Endothelial cell of umbilical vein (primary cell): Measurements from ENCODE around the gene TFAP2B. TPM values are rescaled to one million over a fixed set of nuclear protein-coding genes. Genes with fewer than 3 reads are reported as not detected.

Experiments used
- BruUV-seq: library from RNA; stranded (reverse); fragments of 400-500 nt; replicated peaks from 2 replicates; lab custom pipeline; 2021; lab: Mats Ljungman, UMichigan
- CTCF ChIA-PET: fragments of 300-600, 350-600 bp; sonication (Branson Sonifier 250); formaldehyde crosslinking; loops from one replicate; lab custom pipeline; 2021; ENCODE audit warnings: antibody characterized with exemption, inconsistent platforms; lab: Charles Lee
- POLR2A ChIA-PET: fragments of 300-600, 350-600 bp; sonication (Branson Sonifier 250); formaldehyde crosslinking; loops from one replicate; lab custom pipeline; 2021; ENCODE audit warnings: antibody characterized with exemption, inconsistent platforms; lab: Charles Lee
- DNase-seq: peaks from one replicate; pipeline ENCODE4 v3.0.0-alpha.2; 2011; ENCODE audit warnings: low read depth, low spot score
- FAIRE-seq: peaks from 2 replicates; lab custom pipeline; 2011; peaks lifted over from hg19 to GRCh38; lab: Jason Lieb, UNC
- H2AFZ ChIP-seq: 2 replicates; pipeline ENCODE4 v1.6.0; 2012; ENCODE audit warnings: low read depth, low read length, control low read depth, inconsistent platforms
- H3K27ac ChIP-seq: 2 replicates; pipeline ENCODE4 v1.5.1; 2011; ENCODE audit warnings: low read depth, mild to moderate bottlenecking, control low read depth, low read length, moderate library complexity; ENCODE audit not compliant: insufficient read depth
- H3K27me3 ChIP-seq, 2 experiments: 2 replicates each; pipeline versions ENCODE4 v1.6.0 to v1.6.1; 2011; ENCODE audit warnings: low read length in 2 of 2, mixed read lengths in 1 of 2; ENCODE audit not compliant: control insufficient read depth in 2 of 2, insufficient read depth in 2 of 2
- H3K36me3 ChIP-seq, 2 experiments: 2 replicates in 1 of 2; 3 replicates in 1 of 2; pipeline ENCODE4 v1.5.1; 2011; ENCODE audit warnings: low read length in 2 of 2, mild to moderate bottlenecking in 1 of 2, moderate library complexity in 1 of 2; ENCODE audit not compliant: control insufficient read depth in 2 of 2, insufficient read depth in 2 of 2; ENCODE audit errors: extremely low read depth in 1 of 2
- H3K4me1 ChIP-seq: 3 replicates; pipeline ENCODE4 v1.5.1; 2011; ENCODE audit warnings: mild to moderate bottlenecking, low read length; ENCODE audit not compliant: control insufficient read depth, insufficient read depth; ENCODE audit errors: extremely low read depth
- H3K4me2 ChIP-seq: 2 replicates; pipeline ENCODE4 v1.6.1; 2011; ENCODE audit warnings: low read length, control low read depth, mixed read lengths; ENCODE audit not compliant: insufficient read depth
- H3K4me3 ChIP-seq, 3 experiments: fragments of 200-600 bp in 1 of 3; sonication (generic), shearing (Covaris generic) in 1 of 3; replicated peaks in 1 of 3; 2 replicates each; pipeline ENCODE4 v1.5.1; 2011 to 2016; ENCODE audit warnings: control low read depth in 3 of 3, low read length in 3 of 3, mild to moderate bottlenecking in 2 of 3, inconsistent platforms in 1 of 3, low read depth in 1 of 3, moderate library complexity in 1 of 3; ENCODE audit not compliant: insufficient read depth in 1 of 3
- H3K79me2 ChIP-seq: 2 replicates; pipeline ENCODE4 v1.6.0; 2012; ENCODE audit warnings: low read length, inconsistent platforms; ENCODE audit not compliant: control insufficient read depth, insufficient read depth
- H3K9ac ChIP-seq: replicated peaks from 2 replicates; pipeline ENCODE3; 2011; ENCODE audit warnings: low read length, control low read depth; ENCODE audit not compliant: insufficient read depth; ENCODE audit errors: extremely low read depth
- H3K9me1 ChIP-seq: replicated peaks from 3 replicates; pipeline ENCODE4 v1.6.0; 2011; ENCODE audit warnings: mild to moderate bottlenecking, low read length; ENCODE audit not compliant: control insufficient read depth, insufficient read depth; ENCODE audit errors: extremely low read depth
- H3K9me3 ChIP-seq: replicated peaks from 2 replicates; pipeline ENCODE4 v1.5.1; 2012; ENCODE audit warnings: low read length, inconsistent platforms; ENCODE audit not compliant: control insufficient read depth, insufficient read depth
- H4K20me1 ChIP-seq: replicated peaks from 2 replicates; pipeline ENCODE3; 2011; ENCODE audit warnings: mild to moderate bottlenecking, low read length; ENCODE audit not compliant: control insufficient read depth, insufficient read depth; ENCODE audit errors: extremely low read depth
- EZH2 ChIP-seq: IDR thresholded peaks from 2 replicates; pipeline ENCODE4 v1.6.1; 2012; ENCODE audit warnings: borderline replicate concordance, low read depth, mild to moderate bottlenecking, moderate library complexity, low read length, inconsistent platforms; ENCODE audit not compliant: severe bottlenecking
- FOS ChIP-seq: IDR thresholded peaks from 2 replicates; pipeline ENCODE4 v1.6.1; 2011; ENCODE audit warnings: mild to moderate bottlenecking, low read length, moderate library complexity, borderline replicate concordance; ENCODE audit not compliant: insufficient read depth
- GATA2 ChIP-seq: IDR thresholded peaks from 2 replicates; pipeline ENCODE4 v1.7.0; 2011; ENCODE audit warnings: low read depth, mild to moderate bottlenecking, moderate library complexity, mixed read lengths, low read length; ENCODE audit not compliant: insufficient read length, insufficient read depth
- JUN ChIP-seq: IDR thresholded peaks from 2 replicates; pipeline ENCODE4 v1.6.1; 2011; ENCODE audit warnings: borderline replicate concordance, low read depth; ENCODE audit not compliant: insufficient read length, insufficient read depth
- MYC ChIP-seq: IDR thresholded peaks from one replicate; pipeline ENCODE4 v1.6.1; 2011; ENCODE audit warnings: mild to moderate bottlenecking, low read depth, low read length
- POLR2A ChIP-seq: IDR thresholded peaks from 2 replicates; pipeline ENCODE4 v1.6.1; 2012; ENCODE audit warnings: low read depth, mild to moderate bottlenecking, control low read depth, low read length
- POLR2AphosphoS5 ChIP-seq: IDR thresholded peaks from 2 replicates; pipeline ENCODE4 v1.6.1; 2012; ENCODE audit warnings: low read depth, mild to moderate bottlenecking, control low read depth, low read length, moderate library complexity; ENCODE audit not compliant: insufficient read depth
- dilution Hi-C: fragments of 300-500 bp; cut with MboI; formaldehyde crosslinking; loops from one replicate; pipeline ENCODE4 v1.15.0; 2019; ENCODE audit warnings: low sequenced_read_pairs; ENCODE audit not compliant: extremely low pct_ligation_motif_present
- intact Hi-C: fragments of 100-400 bp; cut with micrococcal nuclease; formaldehyde crosslinking; loops from one replicate; pipeline ENCODE4 v1.10.0; 2022
- polyA plus RNA-seq, 4 experiments: library from polyadenylated mRNA; depleted of rRNA in 3 of 4; stranded (reverse) in 3 of 4; unstranded in 1 of 4; fragments of >200 nt; gene quantifications; 2 replicates each; pipeline versions ENCODE4 v1.2.1 to v1.2.3, GENCODE V29; 2011 to 2012; ENCODE audit warnings: missing spikeins in 1 of 4
- total RNA-seq: library from RNA; stranded (reverse); gene quantifications from 2 replicates; pipeline ENCODE4 v1.2.3, GENCODE V29; 2021
- TF ChIP-seq, protein P1 (sequence below), 2 donors: IDR thresholded peaks; 1 replicate in 1 of 2; 2 replicates in 1 of 2; pipeline ENCODE4 v1.5.1; 2011; ENCODE audit warnings: low read length in 2 of 2, mild to moderate bottlenecking in 2 of 2, moderate library complexity in 2 of 2, control low read depth in 1 of 2, inconsistent platforms in 1 of 2, low read depth in 1 of 2; ENCODE audit not compliant: insufficient read depth in 1 of 2; ENCODE audit errors: extremely low read depth in 1 of 2
- TF ChIP-seq, protein P2 (sequence below): IDR thresholded peaks from 2 replicates; pipeline ENCODE4 v1.6.1; 2011; ENCODE audit not compliant: insufficient read depth, insufficient read length

Gene TFAP2B
- total and polyA plus RNA-seq, 2 donors (not counting 3 experiments of a cell fraction or from before 2014, with no cell fraction given), result not detected

DNA sequence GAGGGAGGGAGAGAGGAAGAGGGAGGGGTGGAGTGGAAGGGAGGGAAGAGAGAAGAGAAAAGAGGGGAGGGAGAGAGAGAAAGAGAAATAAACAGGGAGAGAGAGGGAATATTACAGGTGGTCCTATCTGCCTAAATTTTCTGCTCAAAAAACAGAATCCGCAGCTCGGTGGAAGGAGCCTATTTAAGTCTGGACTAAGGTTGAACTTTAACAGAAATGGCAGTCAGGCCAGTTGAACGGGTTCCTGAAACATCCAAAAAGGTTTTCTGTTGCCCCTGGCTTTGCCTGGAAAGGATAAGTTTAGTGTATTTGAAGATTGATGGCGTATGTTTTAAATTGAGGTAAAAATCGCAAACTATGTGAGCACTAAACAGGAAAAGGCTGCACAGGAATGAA lies 2.2 kb downstream of the TFAP2B start:
- no peaks in the 10 kb centered on the region for H4K20me1 ChIP-seq
- no peak overlapping the region for H2AFZ ChIP-seq
- ChIA-PET POLR2A (no interaction called here), CTCF (interaction anchor here (0.6 kb wide), 1 partner anchor 1210 kb away, joined by 4 read pairs; no protein-coding TSS in a partner anchor)
- H3K9me1 ChIP-seq, result no peaks in the 10 kb centered on the region
- no peaks in the 10 kb centered on the region for H3K4me1 ChIP-seq
- no peak for FAIRE-seq
- H3K79me2 ChIP-seq, result no peaks in the 10 kb centered on the region
- DNase-seq, result no peak
- BruUV-seq, result no TSS peak
- dilution Hi-C loops, result no loop called here
- H3K36me3 ChIP-seq, result no peaks in the 10 kb centered on the region
- intact Hi-C loops, result no loop called here
- H3K27ac ChIP-seq, result no peak overlapping the region
- H3K9me3 ChIP-seq, result no peaks in the 10 kb centered on the region
- H3K4me2 ChIP-seq, result no peak overlapping the region
- peaks cover 67 to 95% of the 10 kb centered on the region in 2 experiments for H3K27me3 ChIP-seq
- H3K9ac ChIP-seq, result no peak overlapping the region
- TF ChIP-seq POLR2AphosphoS5, result no peak
- TF ChIP-seq POLR2A, result no peak
- TF ChIP-seq JUN, result no peak
- TF ChIP-seq EZH2, result no peak
- TF ChIP-seq MYC, result no peak
- TF ChIP-seq, protein P1, sequence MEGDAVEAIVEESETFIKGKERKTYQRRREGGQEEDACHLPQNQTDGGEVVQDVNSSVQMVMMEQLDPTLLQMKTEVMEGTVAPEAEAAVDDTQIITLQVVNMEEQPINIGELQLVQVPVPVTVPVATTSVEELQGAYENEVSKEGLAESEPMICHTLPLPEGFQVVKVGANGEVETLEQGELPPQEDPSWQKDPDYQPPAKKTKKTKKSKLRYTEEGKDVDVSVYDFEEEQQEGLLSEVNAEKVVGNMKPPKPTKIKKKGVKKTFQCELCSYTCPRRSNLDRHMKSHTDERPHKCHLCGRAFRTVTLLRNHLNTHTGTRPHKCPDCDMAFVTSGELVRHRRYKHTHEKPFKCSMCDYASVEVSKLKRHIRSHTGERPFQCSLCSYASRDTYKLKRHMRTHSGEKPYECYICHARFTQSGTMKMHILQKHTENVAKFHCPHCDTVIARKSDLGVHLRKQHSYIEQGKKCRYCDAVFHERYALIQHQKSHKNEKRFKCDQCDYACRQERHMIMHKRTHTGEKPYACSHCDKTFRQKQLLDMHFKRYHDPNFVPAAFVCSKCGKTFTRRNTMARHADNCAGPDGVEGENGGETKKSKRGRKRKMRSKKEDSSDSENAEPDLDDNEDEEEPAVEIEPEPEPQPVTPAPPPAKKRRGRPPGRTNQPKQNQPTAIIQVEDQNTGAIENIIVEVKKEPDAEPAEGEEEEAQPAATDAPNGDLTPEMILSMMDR (IDR thresholded peaks at IDR 0.05; ENCODE audit: extremely low read depth in 1 of 2, insufficient read depth in 1 of 2, low read depth in 1 of 2, low read length in 2 of 2), result no peak
- no peak for TF ChIP-seq GATA2
- TF ChIP-seq, protein P2, sequence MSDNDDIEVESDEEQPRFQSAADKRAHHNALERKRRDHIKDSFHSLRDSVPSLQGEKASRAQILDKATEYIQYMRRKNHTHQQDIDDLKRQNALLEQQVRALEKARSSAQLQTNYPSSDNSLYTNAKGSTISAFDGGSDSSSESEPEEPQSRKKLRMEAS, result no peak
- TF ChIP-seq FOS, result no peak
- H3K4me3 ChIP-seq, result no peak overlapping the region
